A673 (cell line): ENCODE results near the gene NACAD.

Experiments
- EZH2 ChIP-seq: fragments of 200-600 bp; sonication (generic); IDR thresholded peaks from 2 replicates; pipeline ENCODE4 v1.6.1; 2017; ENCODE audit warnings: borderline replicate concordance, low read depth, mild to moderate bottlenecking, mixed read lengths, antibody characterized with exemption, low read length; ENCODE audit not compliant: poor library complexity, severe bottlenecking
- TF ChIP-seq, protein P1 (sequence below): fragments of 300-800, 200-600 bp; sonication (generic); conservative IDR thresholded peaks from 2 replicates; pipeline ENCODE4 v1.5.1; 2017; ENCODE audit warnings: low read depth, mild to moderate bottlenecking, antibody characterized with exemption, low read length, moderate library complexity, mixed read lengths

DNA sequence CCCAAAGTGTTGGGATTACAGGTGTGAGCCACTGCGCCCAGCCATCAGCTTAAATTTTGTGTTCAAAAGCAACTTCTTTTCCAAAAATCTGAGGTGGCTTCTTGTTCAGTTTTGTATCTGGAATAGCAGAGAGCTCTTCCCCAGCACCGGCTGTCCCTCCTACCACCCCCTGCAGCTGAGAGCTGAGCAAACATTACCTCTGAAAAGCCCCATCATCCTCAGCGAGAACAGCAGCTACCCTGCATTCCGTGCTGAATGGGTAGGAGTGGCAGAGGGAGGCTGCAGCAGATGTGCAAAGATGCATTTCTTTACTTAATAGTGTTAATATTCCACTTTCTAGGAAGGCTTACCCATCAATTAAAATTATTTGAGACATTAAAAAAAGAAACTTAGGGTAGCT lies 56.9 kb downstream of the NACAD start:
- TF ChIP-seq, protein P1, sequence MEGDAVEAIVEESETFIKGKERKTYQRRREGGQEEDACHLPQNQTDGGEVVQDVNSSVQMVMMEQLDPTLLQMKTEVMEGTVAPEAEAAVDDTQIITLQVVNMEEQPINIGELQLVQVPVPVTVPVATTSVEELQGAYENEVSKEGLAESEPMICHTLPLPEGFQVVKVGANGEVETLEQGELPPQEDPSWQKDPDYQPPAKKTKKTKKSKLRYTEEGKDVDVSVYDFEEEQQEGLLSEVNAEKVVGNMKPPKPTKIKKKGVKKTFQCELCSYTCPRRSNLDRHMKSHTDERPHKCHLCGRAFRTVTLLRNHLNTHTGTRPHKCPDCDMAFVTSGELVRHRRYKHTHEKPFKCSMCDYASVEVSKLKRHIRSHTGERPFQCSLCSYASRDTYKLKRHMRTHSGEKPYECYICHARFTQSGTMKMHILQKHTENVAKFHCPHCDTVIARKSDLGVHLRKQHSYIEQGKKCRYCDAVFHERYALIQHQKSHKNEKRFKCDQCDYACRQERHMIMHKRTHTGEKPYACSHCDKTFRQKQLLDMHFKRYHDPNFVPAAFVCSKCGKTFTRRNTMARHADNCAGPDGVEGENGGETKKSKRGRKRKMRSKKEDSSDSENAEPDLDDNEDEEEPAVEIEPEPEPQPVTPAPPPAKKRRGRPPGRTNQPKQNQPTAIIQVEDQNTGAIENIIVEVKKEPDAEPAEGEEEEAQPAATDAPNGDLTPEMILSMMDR, result no peak
- no peak for TF ChIP-seq EZH2
